Type B pancreatic cell (in vitro differentiated cells): ENCODE results near the gene LRMDA. TPM values are rescaled to one million over a fixed set of nuclear protein-coding genes. Genes with fewer than 3 reads are reported as not detected.

ENCODE experiments used
- DNase-seq: peaks from one replicate; pipeline ENCODE4 v3.0.0; 2021; ENCODE audit warnings: mixed read lengths; ENCODE audit not compliant: unreplicated experiment; ENCODE audit errors: extremely low spot score
- H3K27ac Mint-ChIP-seq: 2 replicates; pipeline ENCODE4 v1.8.0; 2021; ENCODE audit warnings: mild to moderate bottlenecking, mixed read lengths
- H3K27me3 Mint-ChIP-seq: 2 replicates; pipeline ENCODE4 v1.8.0; 2021; ENCODE audit warnings: mixed read lengths
- H3K36me3 Mint-ChIP-seq: 2 replicates; pipeline ENCODE4 v1.8.0; 2021; ENCODE audit warnings: mixed read lengths
- H3K4me1 Mint-ChIP-seq: one replicate; pipeline ENCODE4 v1.8.0; 2021; ENCODE audit warnings: mixed read lengths; ENCODE audit not compliant: unreplicated experiment
- H3K4me3 Mint-ChIP-seq: 2 replicates; pipeline ENCODE4 v1.8.0; 2021; ENCODE audit warnings: mild to moderate bottlenecking, mixed read lengths
- H3K9me3 Mint-ChIP-seq: 2 replicates; pipeline ENCODE4 v1.8.0; 2021; ENCODE audit warnings: mixed read lengths
- CTCF ChIP-seq: fragments of 200-600 bp; sonication (generic); conservative IDR thresholded peaks from 2 replicates; pipeline ENCODE4 v1.5.0; 2021; ENCODE audit warnings: antibody characterized with exemption, mild to moderate bottlenecking
- total RNA-seq: library from RNA; stranded (reverse); gene quantifications from 2 replicates; pipeline ENCODE4 v1.2.1, GENCODE V29; 2021; ENCODE audit warnings: low replicate concordance

The LRMDA gene
- total RNA-seq, 1 donor from 2014 or later = 2.0 TPM

- no peak for TF ChIP-seq CTCF
- H3K36me3 Mint-ChIP-seq = peaks cover 3% of the 10 kb centered on the region
- H3K4me1 Mint-ChIP-seq = peaks cover 60% of the 10 kb centered on the region
- no peak overlapping the region for H3K27ac Mint-ChIP-seq
- DNase-seq = no peak
- no peak overlapping the region for H3K4me3 Mint-ChIP-seq
- peaks cover 27% of the 10 kb centered on the region for H3K27me3 Mint-ChIP-seq
- no peaks in the 10 kb centered on the region for H3K9me3 Mint-ChIP-seq
Measured at GRCh38 chr10:76555067-76555670, 1123.7 kb downstream of the LRMDA start.

- Mint-ChIP-seq H3K36me3 (no peaks in the 10 kb centered on the region), H3K27me3 (peaks cover 17% of the 10 kb centered on the region), H3K9me3 (no peaks in the 10 kb centered on the region), H3K4me1 (peaks cover 52% of the 10 kb centered on the region), H3K27ac (no peak overlapping the region), H3K4me3 (no peak overlapping the region)
- TF ChIP-seq CTCF = no peak
- no peak for DNase-seq
Measured at GRCh38 chr10:76557366-76557765, 1125.9 kb downstream of the LRMDA start.

- no peaks in the 10 kb centered on the region for H3K9me3 Mint-ChIP-seq
- no peak for DNase-seq
- no peak overlapping the region for H3K4me3 Mint-ChIP-seq
- no peak overlapping the region for H3K27ac Mint-ChIP-seq
- TF ChIP-seq CTCF = no peak
- H3K4me1 Mint-ChIP-seq = peaks cover 40% of the 10 kb centered on the region
- no peaks in the 10 kb centered on the region for H3K36me3 Mint-ChIP-seq
- H3K27me3 Mint-ChIP-seq = peaks cover 18% of the 10 kb centered on the region
Measured at GRCh38 chr10:76558586-76558985, 1127.2 kb downstream of the LRMDA start.

- Mint-ChIP-seq H3K36me3 (no peaks in the 10 kb centered on the region), H3K4me1 (peaks cover 34% of the 10 kb centered on the region), H3K27me3 (peaks cover 18% of the 10 kb centered on the region), H3K27ac (no peak overlapping the region), H3K4me3 (no peak overlapping the region), H3K9me3 (no peaks in the 10 kb centered on the region)
- no peak for TF ChIP-seq CTCF
- no peak for DNase-seq
Measured at GRCh38 chr10:76558996-76559891, 1127.8 kb downstream of the LRMDA start.

- no peak for TF ChIP-seq CTCF
- no peak for DNase-seq
- no peak overlapping the region for H3K4me3 Mint-ChIP-seq
- no peaks in the 10 kb centered on the region for H3K9me3 Mint-ChIP-seq
- no peaks in the 10 kb centered on the region for H3K36me3 Mint-ChIP-seq
- peaks cover 15% of the 10 kb centered on the region for H3K27me3 Mint-ChIP-seq
- H3K4me1 Mint-ChIP-seq = peaks cover 28% of the 10 kb centered on the region
- no peak overlapping the region for H3K27ac Mint-ChIP-seq
Measured at GRCh38 chr10:76559892-76560220, 1128.4 kb downstream of the LRMDA start.
